Uterus (tissue), 2 donors: ENCODE measurements around the gene ATP7B.

Experiments used
- CTCF ChIP-seq, 4 experiments: fragments of 200-600 bp in 2 of 4; fragments of 450-650 bp in 2 of 4; sonication (generic) in 2 of 4; IDR thresholded peaks; one replicate each; pipeline ENCODE4 v1.5.1; 2016 to 2019; ENCODE audit warnings: antibody characterized with exemption in 4 of 4, mild to moderate bottlenecking in 2 of 4, moderate library complexity in 1 of 4
- POLR2A ChIP-seq, 2 donors: fragments of 450-650 bp; IDR thresholded peaks; one replicate each; pipeline ENCODE4 v1.6.1; 2016; ENCODE audit warnings: antibody characterized with exemption in 2 of 2, mild to moderate bottlenecking in 1 of 2, moderate library complexity in 1 of 2

- no peak for TF ChIP-seq POLR2A (IDR thresholded peaks at IDR 0.05)
- no peak for TF ChIP-seq CTCF (IDR thresholded peaks at IDR 0.05)
Observed at GRCh38 chr13:51967482-51968446, 43.5 kb downstream of the ATP7B start.
